ENCODE results near the gene CXCL11. TPM values are rescaled to one million over a fixed set of nuclear protein-coding genes. Genes with fewer than 3 reads are reported as not detected.

The CXCL11 gene
- 0.62 TPM for total RNA-seq
- long read RNA-seq, partial matches to known transcripts, result 0 of 1 reads
- long read RNA-seq, other reads (novel, unspliced or antisense), result 0 of 1 reads

GRCh38 chr4:76035799-76036380 is at the start of gene CXCL11:
TSS of gene CXCL11 (minus strand) at chr4:76036070. CDS start at chr4:76035987, 83 bp downstream.
- H3K36me3 ChIP-seq, result no peaks in the 10 kb centered on the region
- no peak within 1 kb of the TSS for H3K4me3 ChIP-seq
- H3K9me3 ChIP-seq, result no peaks in the 10 kb centered on the region
- ATAC-seq (no peak), DNase-seq (no peak)
- intact Hi-C loops (cut with DNase I), result no loop called here
- TF ChIP-seq CTCF (IDR thresholded peaks at IDR 0.05), result no peak
- peaks cover 7% of the 10 kb centered on the region for H3K4me1 ChIP-seq
- H3K27ac ChIP-seq, result no peak within 1 kb of the TSS
- no peaks in the 10 kb centered on the region for H3K27me3 ChIP-seq (ENCODE audit: low read depth)

GRCh38 chr4:76084542-76084941 is 48.7 kb upstream of the CXCL11 start:
- H3K27ac ChIP-seq, result no peak overlapping the region
- ATAC-seq, result no peak
- no peak for DNase-seq
- H3K4me1 ChIP-seq, result no peaks in the 10 kb centered on the region
- TF ChIP-seq CTCF (IDR thresholded peaks at IDR 0.05), result no peak
- H3K9me3 ChIP-seq, result no peaks in the 10 kb centered on the region
- H3K27me3 ChIP-seq (ENCODE audit: low read depth), result no peaks in the 10 kb centered on the region
- H3K4me3 ChIP-seq, result no peak overlapping the region
- intact Hi-C loops (cut with DNase I), result no loop called here
- no peaks in the 10 kb centered on the region for H3K36me3 ChIP-seq

- H3K4me3 ChIP-seq, result no peak overlapping the region
- intact Hi-C loops (cut with DNase I), result no loop called here
- TF ChIP-seq CTCF (IDR thresholded peaks at IDR 0.05), result no peak
- no peak for DNase-seq
- H3K27me3 ChIP-seq (ENCODE audit: low read depth), result no peaks in the 10 kb centered on the region
- H3K4me1 ChIP-seq, result no peaks in the 10 kb centered on the region
- H3K9me3 ChIP-seq, result no peaks in the 10 kb centered on the region
- no peaks in the 10 kb centered on the region for H3K36me3 ChIP-seq
- no peak for ATAC-seq
- no peak overlapping the region for H3K27ac ChIP-seq
These were observed 47.6 kb upstream of the CXCL11 start for GRCh38 chr4:76083386-76083988.

- Histone ChIP-seq H3K9me3 (no peaks in the 10 kb centered on the region), H3K4me1 (no peaks in the 10 kb centered on the region), H3K36me3 (no peaks in the 10 kb centered on the region), H3K27ac (no peak overlapping the region), H3K27me3 (ENCODE audit: low read depth) (no peaks in the 10 kb centered on the region), H3K4me3 (no peak overlapping the region)
- DNase-seq, result no peak
- intact Hi-C loops (cut with DNase I), result no loop called here
- no peak for TF ChIP-seq CTCF (IDR thresholded peaks at IDR 0.05)
- ATAC-seq, result no peak
These were observed 42.3 kb upstream of the CXCL11 start for GRCh38 chr4:76078033-76078613.

GRCh38 chr4:76074993-76075600 is 39.2 kb upstream of the CXCL11 start:
- DNase-seq (no peak), ATAC-seq (no peak)
- TF ChIP-seq CTCF (IDR thresholded peaks at IDR 0.05), result no peak
- no peaks in the 10 kb centered on the region for H3K36me3 ChIP-seq
- intact Hi-C loops (cut with DNase I), result no loop called here
- H3K9me3 ChIP-seq, result no peaks in the 10 kb centered on the region
- H3K27ac ChIP-seq, result no peak overlapping the region
- H3K4me1 ChIP-seq, result no peaks in the 10 kb centered on the region
- H3K27me3 ChIP-seq (ENCODE audit: low read depth), result no peaks in the 10 kb centered on the region
- H3K4me3 ChIP-seq, result no peak overlapping the region
